ENCODE measurements around the gene INHA. TPM values are rescaled to one million over a fixed set of nuclear protein-coding genes. Genes with fewer than 3 reads are reported as not detected.

INHA gene
- total RNA-seq, 1 donor from 2014 or later = 0.43 TPM

- H3K27me3 ChIP-seq = no peaks in the 10 kb centered on the region
- H3K36me3 ChIP-seq = peaks cover 38% of the 10 kb centered on the region
- H3K4me3 ChIP-seq = no peak overlapping the region
- no peak overlapping the region for H3K27ac ChIP-seq
- H3K9me3 ChIP-seq = no peaks in the 10 kb centered on the region
- H3K4me1 ChIP-seq = no peaks in the 10 kb centered on the region
- no peak for DNase-seq
- TF ChIP-seq, protein P1, sequence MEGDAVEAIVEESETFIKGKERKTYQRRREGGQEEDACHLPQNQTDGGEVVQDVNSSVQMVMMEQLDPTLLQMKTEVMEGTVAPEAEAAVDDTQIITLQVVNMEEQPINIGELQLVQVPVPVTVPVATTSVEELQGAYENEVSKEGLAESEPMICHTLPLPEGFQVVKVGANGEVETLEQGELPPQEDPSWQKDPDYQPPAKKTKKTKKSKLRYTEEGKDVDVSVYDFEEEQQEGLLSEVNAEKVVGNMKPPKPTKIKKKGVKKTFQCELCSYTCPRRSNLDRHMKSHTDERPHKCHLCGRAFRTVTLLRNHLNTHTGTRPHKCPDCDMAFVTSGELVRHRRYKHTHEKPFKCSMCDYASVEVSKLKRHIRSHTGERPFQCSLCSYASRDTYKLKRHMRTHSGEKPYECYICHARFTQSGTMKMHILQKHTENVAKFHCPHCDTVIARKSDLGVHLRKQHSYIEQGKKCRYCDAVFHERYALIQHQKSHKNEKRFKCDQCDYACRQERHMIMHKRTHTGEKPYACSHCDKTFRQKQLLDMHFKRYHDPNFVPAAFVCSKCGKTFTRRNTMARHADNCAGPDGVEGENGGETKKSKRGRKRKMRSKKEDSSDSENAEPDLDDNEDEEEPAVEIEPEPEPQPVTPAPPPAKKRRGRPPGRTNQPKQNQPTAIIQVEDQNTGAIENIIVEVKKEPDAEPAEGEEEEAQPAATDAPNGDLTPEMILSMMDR (IDR thresholded peaks at IDR 0.05) = no peak
- intact Hi-C loops (cut with DNase I) = no loop called here
- ATAC-seq = no peak
Measured at GRCh38 chr2:219609149-219609750, 37.1 kb downstream of the INHA start.

DNA sequence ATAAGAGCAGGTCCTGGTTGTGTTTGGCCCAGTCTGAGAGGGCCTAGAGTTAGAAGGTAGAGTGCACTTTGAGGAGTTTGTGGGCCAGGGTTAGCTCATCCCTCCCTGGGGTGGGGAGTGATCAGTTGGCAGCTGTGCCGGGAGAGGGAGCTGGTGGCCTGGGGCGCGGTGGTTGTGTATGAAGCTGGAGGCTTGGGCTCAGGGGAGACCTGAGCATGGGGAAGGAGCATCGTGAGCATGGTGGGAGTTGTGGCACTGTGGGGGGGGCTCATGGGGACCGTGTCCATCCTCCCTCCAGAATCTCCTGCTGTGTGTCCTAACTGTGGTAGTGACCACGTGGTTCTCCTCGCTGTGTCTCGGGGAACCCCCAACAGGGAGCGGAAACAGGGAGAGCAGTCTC is 39.2 kb downstream of the INHA start:
- no peak overlapping the region for H3K4me3 ChIP-seq
- H3K9me3 ChIP-seq = no peaks in the 10 kb centered on the region
- H3K36me3 ChIP-seq = peaks cover 40% of the 10 kb centered on the region
- no peak for DNase-seq
- H3K27ac ChIP-seq = no peak overlapping the region
- H3K4me1 ChIP-seq = no peaks in the 10 kb centered on the region
- intact Hi-C loops (cut with DNase I) = no loop called here
- no peak for ATAC-seq
- TF ChIP-seq, protein P1 (IDR thresholded peaks at IDR 0.05) = no peak
- no peaks in the 10 kb centered on the region for H3K27me3 ChIP-seq

DNA sequence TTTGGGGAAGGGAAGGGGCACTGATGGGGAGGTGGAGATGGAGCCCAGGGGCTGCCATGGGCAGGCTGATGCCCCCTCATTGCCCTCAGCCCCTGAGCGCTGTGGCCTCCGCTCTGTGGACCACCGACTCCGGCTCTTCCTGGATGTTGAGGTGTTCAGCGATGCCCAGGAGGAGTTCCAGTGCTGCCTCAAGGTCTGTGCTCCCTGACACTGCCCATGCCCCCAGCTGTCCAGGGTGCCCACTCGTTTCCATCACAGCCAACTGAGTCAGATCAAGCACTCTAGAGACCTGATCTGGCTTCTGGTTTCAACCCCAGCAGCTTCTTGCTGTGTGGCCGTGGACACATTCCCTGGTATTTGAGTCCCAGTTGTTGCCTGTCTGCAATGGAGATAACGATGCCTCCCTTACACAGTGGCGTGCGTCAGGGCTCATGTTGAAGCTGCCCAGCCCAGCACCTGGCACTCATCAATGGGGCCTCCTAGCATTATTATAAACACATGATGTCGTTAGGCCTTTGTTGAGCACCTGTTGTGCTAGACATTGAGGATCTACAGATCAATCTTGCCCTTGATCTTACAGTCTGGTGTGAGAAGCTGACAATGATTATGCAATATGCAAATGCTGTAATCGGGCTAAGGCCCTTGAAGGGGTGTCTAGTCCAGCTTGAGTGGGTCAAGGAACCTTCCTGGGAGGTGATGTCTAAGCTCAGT is 39.9 kb downstream of the INHA start:
- H3K4me1 ChIP-seq = no peaks in the 10 kb centered on the region
- intact Hi-C loops (cut with DNase I) = no loop called here

DNA sequence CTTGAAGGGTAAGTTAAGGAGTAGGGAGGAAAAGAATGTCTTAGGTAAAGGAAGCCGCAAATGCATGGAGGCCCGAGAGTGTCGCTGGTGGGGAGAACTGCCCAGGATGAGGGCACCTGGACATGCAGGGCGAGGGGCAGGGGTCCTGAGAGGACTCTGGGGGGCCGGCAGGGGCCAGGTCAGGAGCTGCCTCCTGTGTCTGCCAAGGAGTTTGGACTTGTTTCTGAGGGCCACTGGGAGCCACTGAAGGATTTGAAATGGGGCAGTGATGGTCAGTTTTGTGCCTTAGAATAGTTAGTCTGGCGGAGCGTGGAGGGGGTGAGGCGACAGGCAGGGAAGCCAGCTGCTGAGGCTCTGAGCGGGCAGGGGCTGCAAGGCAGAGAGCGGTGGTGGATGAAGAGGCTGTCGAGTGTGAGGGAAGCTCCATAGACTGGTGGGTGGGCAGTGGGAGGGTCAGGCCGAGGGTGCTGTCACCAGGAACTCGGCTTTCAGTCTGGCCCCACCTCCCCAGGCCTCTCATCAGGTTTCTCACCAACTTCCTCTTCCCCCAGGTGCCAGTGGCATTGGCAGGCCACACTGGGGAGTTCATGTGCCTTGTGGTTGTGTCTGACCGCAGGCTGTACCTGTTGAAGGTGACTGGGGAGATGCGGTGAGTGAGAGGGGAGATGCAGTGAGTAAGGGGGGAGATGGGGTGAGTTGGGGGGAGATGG is 40.6 kb downstream of the INHA start:
- ATAC-seq (no peak), DNase-seq (no peak)
- H3K27ac ChIP-seq = no peak overlapping the region
- no peaks in the 10 kb centered on the region for H3K9me3 ChIP-seq
- H3K27me3 ChIP-seq = no peaks in the 10 kb centered on the region
- no peak overlapping the region for H3K4me3 ChIP-seq
- peaks cover 33% of the 10 kb centered on the region for H3K36me3 ChIP-seq
- intact Hi-C loops (cut with DNase I) = no loop called here
- TF ChIP-seq, protein P1 (IDR thresholded peaks at IDR 0.05) = no peak
- H3K4me1 ChIP-seq = no peaks in the 10 kb centered on the region

More for the DNA sequence above, 39.9 kb downstream of the INHA start:
- ATAC-seq (no peak), DNase-seq (no peak)
- Histone ChIP-seq H3K27me3 (no peaks in the 10 kb centered on the region), H3K36me3 (peaks cover 37% of the 10 kb centered on the region), H3K9me3 (no peaks in the 10 kb centered on the region), H3K4me3 (no peak overlapping the region), H3K27ac (no peak overlapping the region)
- TF ChIP-seq, protein P1 (IDR thresholded peaks at IDR 0.05) = no peak

DNA sequence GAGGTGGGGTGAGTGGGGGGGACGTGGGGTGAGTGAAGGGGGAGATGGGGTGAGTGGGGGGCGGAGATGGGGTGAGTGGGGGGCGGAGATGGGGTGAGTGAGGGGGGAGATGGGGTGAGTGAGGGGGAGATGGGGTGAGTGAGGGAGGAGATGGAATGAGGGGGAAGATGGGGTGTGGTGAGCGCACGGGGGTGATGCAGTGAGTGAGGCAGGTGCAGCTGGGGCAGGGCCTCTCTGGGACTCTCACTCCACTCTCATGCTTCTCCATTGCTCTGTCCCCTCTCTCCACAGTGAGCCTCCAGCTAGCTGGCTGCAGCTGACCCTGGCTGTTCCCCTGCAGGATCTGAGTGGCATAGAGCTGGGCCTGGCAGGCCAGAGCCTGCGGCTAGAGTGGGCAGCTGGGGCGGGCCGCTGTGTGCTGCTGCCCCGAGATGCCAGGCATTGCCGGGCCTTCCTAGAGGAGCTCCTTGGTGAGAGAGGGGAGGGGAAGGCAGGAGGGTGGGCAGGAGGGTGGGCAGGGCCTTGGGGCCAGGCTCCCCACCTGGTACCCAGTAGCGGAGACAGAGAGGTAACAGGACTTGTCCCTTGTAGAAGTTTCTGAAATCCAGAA is 41.5 kb downstream of the INHA start:
- no peak for DNase-seq
- H3K36me3 ChIP-seq = peaks cover 30% of the 10 kb centered on the region
- intact Hi-C loops (cut with DNase I) = no loop called here
- no peaks in the 10 kb centered on the region for H3K9me3 ChIP-seq
- no peak for ATAC-seq
- H3K27ac ChIP-seq = no peak overlapping the region
- no peak overlapping the region for H3K4me3 ChIP-seq
- H3K4me1 ChIP-seq = no peaks in the 10 kb centered on the region
- TF ChIP-seq, protein P1 (IDR thresholded peaks at IDR 0.05) = no peak
- no peaks in the 10 kb centered on the region for H3K27me3 ChIP-seq
